Measurements from ENCODE around the gene DEPDC5. TPM values are rescaled to one million over a fixed set of nuclear protein-coding genes. Genes with fewer than 3 reads are reported as not detected.

DEPDC5 gene
- total and polyA plus RNA-seq, 9 of the 15 experiments (the other 6 are each of a cell fraction or from before 2014, with no cell fraction given) = 2.3 to 12.3 (median 10.7) TPM

GRCh38 chr22:31937341-31937740 is 183.5 kb downstream of the DEPDC5 start (continued):
- TF ChIP-seq, protein P1, sequence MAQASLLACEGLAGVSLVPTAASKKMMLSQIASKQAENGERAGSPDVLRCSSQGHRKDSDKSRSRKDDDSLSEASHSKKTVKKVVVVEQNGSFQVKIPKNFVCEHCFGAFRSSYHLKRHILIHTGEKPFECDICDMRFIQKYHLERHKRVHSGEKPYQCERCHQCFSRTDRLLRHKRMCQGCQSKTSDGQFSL (CRISPR knock-in tag; IDR thresholded peaks at IDR 0.05) = no peak
- TF ChIP-seq, protein P1 (tag; IDR thresholded peaks at IDR 0.05) = no peak
- peak; percentile 58; the same call in 1 of the 2 replicates for TF ChIP-seq ZNF274 (IDR thresholded peaks at IDR 0.05; ENCODE audit: borderline replicate concordance, low read depth, low read length)
- no peak for TF ChIP-seq ZBTB43 (CRISPR knock-in tag; IDR thresholded peaks at IDR 0.05)
- no peak for TF ChIP-seq ZNF436 (CRISPR knock-in tag; IDR thresholded peaks at IDR 0.05)
- TF ChIP-seq ZNF778 (CRISPR knock-in tag; IDR thresholded peaks at IDR 0.05) = no peak
- TF ChIP-seq GABPB2 (CRISPR knock-in tag; conservative IDR thresholded peaks at IDR 0.05) = no peak
- no peak for TF ChIP-seq NFXL1 (CRISPR knock-in tag; IDR thresholded peaks at IDR 0.05)
- peak; percentile 89 for TF ChIP-seq DPF2 (IDR thresholded peaks at IDR 0.05)
- no peak for TF ChIP-seq NUFIP1 (IDR thresholded peaks at IDR 0.05; ENCODE audit: partially characterized antibody)
- TF ChIP-seq ZNF12 (CRISPR knock-in tag; IDR thresholded peaks at IDR 0.05) = no peak

DNA sequence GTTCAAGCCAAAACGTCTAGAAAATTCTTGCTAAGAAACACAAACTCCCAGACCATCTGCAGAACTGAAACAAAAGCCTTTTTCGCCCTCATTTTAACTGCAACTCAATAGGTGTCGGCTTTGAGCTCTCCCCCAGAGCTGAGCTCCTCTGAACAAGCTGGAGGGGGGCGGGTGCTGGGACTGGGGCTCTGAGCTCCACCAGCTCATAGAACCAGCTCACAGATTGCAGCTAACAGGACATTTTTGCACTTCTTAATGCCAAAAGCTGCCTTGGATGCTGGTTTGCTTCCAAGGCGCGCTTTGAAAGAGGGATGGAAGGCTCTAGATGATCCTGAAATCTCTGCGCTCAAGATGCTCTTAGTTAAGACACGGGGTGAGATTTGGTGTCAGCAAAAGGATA is 184.5 kb downstream of the DEPDC5 start:
- H3K27me3 ChIP-seq (ENCODE audit: control insufficient read depth in 2 of 2, insufficient read depth in 2 of 2, low read length in 2 of 2) = no peaks in the 10 kb centered on the region
- DNase-seq (ENCODE audit: extremely low read depth in 1 of 4, low spot score in 3 of 4) (no peak), ATAC-seq (no peak), FAIRE-seq (no peak)
- ChIA-PET POLR2A (no interaction called here), CTCF (ENCODE audit: low intra/inter-chr PET ratio) (no interaction called here)
- H3K9me1 ChIP-seq (ENCODE audit: control insufficient read depth, insufficient read depth, low read length) = no peaks in the 10 kb centered on the region
- H3K27ac ChIP-seq (ENCODE audit: extremely low read depth, low read depth, low read length) = no peak overlapping the region
- H4K20me1 ChIP-seq (replicated peaks; ENCODE audit: control insufficient read depth, insufficient read depth, low read length) = no peaks in the 10 kb centered on the region
- intact Hi-C loops (cut with micrococcal nuclease) (no loop called here), in situ Hi-C loops (cut with MboI) (no loop called here)
- no peaks in the 10 kb centered on the region for H3K9me3 ChIP-seq (replicated peaks; ENCODE audit: control insufficient read depth, insufficient read depth, low read depth, low read length)
- 60% methylated on average over 8 of the region's 8 CpGs for WGBS (ENCODE audit: insufficient coverage, low coverage, missing lambda C conversion rate)
- no TSS peak for BruUV-seq (replicated peaks)
- H2AFZ ChIP-seq (ENCODE audit: low read depth, low read length) = no peak overlapping the region
- no peak overlapping the region for H3K4me3 ChIP-seq
- H3K36me3 ChIP-seq (ENCODE audit: control insufficient read depth, insufficient read depth, low read length) = no peaks in the 10 kb centered on the region
- H3K4me2 ChIP-seq (ENCODE audit: insufficient read depth, low read length) = no peak overlapping the region; the same call in 1 of the 2 replicates
- peaks cover 37 to 40% of the 10 kb centered on the region in 2 experiments for H3K4me1 ChIP-seq (replicated peaks in 1 of 2; ENCODE audit: control insufficient read depth in 2 of 2, insufficient read depth in 2 of 2, low read length in 2 of 2)
- no peak overlapping the region for H3K9ac ChIP-seq (ENCODE audit: insufficient read depth in 1 of 2, low read depth in 2 of 2, low read length in 2 of 2)
- H3K79me2 ChIP-seq (ENCODE audit: control insufficient read depth, insufficient read depth, low read length) = no peaks in the 10 kb centered on the region
- TF ChIP-seq ERF (CRISPR knock-in tag; IDR thresholded peaks at IDR 0.05) (no peak), SAFB (IDR thresholded peaks at IDR 0.05; ENCODE audit: borderline replicate concordance, low read depth, low read length) (no peak), ZNF717 (CRISPR knock-in tag; IDR thresholded peaks at IDR 0.05) (no peak), POLR3G (IDR thresholded peaks at IDR 0.05; ENCODE audit: extremely low read depth, insufficient read length, insufficient replicate concordance) (no peak), ZNF384 (IDR thresholded peaks at IDR 0.05; ENCODE audit: low read depth, low read length) (no peak), HMG20B (CRISPR knock-in tag; IDR thresholded peaks at IDR 0.05) (no peak)
- TF ChIP-seq, protein P2, sequence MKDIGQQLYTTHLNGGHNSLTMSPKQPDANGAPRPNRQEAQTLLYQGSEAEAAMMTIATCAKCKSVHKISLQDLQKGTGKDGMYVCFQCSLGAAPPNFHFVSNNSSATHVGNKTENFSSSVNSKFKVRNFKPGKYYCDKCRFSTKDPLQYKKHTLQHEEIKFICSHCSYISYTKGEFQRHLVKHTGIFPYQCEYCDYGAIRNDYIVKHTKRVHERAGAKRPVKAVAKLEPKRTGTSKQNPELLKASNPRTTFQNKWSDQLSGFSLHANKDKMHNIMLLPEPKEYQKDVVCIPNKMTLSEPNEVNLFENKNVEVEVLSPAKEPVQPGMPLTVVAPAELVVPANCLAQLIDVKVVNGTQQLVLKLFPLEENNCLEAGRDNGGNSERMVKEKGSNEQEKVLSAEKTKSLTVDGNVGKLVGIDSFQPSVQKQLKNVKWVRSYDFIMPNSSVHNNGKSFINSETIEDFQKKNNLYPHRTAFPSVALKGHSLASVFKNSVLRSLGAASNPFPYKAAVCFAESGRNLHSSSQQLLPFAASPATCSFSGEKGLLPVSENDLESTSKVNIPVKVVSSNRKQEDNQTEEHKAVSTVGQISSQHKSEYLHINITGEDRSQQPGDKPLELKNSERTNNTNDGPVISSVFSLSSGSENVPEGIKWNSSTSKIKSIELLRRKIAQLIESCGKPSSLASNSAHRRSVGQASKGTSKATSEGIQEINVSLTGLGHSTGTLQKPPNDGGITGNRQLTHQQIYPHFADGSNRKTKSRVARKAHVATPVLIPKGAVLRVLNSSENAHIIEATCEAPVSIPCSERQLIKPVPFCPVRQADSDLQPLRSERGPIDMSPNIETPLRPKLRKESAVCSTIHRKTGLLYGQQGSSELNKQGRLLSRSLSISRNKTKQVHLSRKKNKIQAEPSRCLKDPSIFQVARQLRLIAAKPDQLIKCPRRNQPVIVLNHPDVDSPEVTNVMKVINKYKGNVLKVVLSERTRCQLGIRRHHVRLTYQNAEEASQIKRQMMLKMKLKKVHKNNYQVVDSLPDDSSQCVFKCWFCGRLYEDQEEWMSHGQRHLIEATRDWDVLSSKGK (CRISPR knock-in tag; IDR thresholded peaks at IDR 0.05) = no peak

All from K562 (cell line).